NT2/D1 (cell line): ENCODE measurements around the gene MATN1.

Experiments
- DNase-seq: peaks from one replicate; pipeline ENCODE4 v3.0.0-alpha.2; 2011; ENCODE audit warnings: low read depth, low spot score
- H3K27me3 ChIP-seq: 2 replicates; pipeline ENCODE4 v1.6.0; 2011; ENCODE audit warnings: mild to moderate bottlenecking; ENCODE audit not compliant: insufficient read length, insufficient read depth
- H3K36me3 ChIP-seq: 2 replicates; pipeline ENCODE4 v1.6.1; 2011; ENCODE audit warnings: mild to moderate bottlenecking, low read length, mixed read lengths; ENCODE audit not compliant: insufficient read depth, insufficient read length
- H3K4me1 ChIP-seq: 2 replicates; pipeline ENCODE4 v1.5.1; 2011; ENCODE audit not compliant: insufficient read depth, insufficient read length
- H3K4me3 ChIP-seq: 2 replicates; pipeline ENCODE4 v1.5.1; 2011; ENCODE audit warnings: low read depth; ENCODE audit not compliant: insufficient read length
- H3K9ac ChIP-seq: 2 replicates; pipeline ENCODE4 v1.6.0; 2011; ENCODE audit warnings: low read depth; ENCODE audit not compliant: insufficient read length
- H3K9me3 ChIP-seq: 2 replicates; pipeline ENCODE4 v1.5.1; 2011; ENCODE audit warnings: mild to moderate bottlenecking, low read length; ENCODE audit not compliant: insufficient read depth
- SUZ12 ChIP-seq: IDR thresholded peaks from 2 replicates; pipeline ENCODE4 v1.6.1; 2011; ENCODE audit not compliant: insufficient read length, insufficient read depth; ENCODE audit errors: extremely low read depth
- YY1 ChIP-seq: IDR thresholded peaks from 2 replicates; pipeline ENCODE4 v1.6.1; 2011; ENCODE audit not compliant: insufficient read length, insufficient read depth
- ZNF274 ChIP-seq: IDR thresholded peaks from 2 replicates; pipeline ENCODE4 v1.6.1; 2011; ENCODE audit warnings: mild to moderate bottlenecking, low read depth, low read length

MATN1 gene

GRCh38 chr1:30756545-30757351 lies 33.4 kb upstream of the MATN1 start:
- TF ChIP-seq YY1, result no peak
- TF ChIP-seq SUZ12, result no peak
- no peak for TF ChIP-seq ZNF274
- Histone ChIP-seq H3K9ac (no peak overlapping the region), H3K9me3 (no peaks in the 10 kb centered on the region), H3K27me3 (peaks cover 3% of the 10 kb centered on the region), H3K4me1 (peaks cover 30% of the 10 kb centered on the region), H3K36me3 (no peaks in the 10 kb centered on the region), H3K4me3 (no peak overlapping the region)
- no peak for DNase-seq

- H3K4me3 ChIP-seq, result no peak overlapping the region
- no peaks in the 10 kb centered on the region for H3K9me3 ChIP-seq
- TF ChIP-seq ZNF274 (no peak), SUZ12 (no peak), YY1 (no peak)
- peaks cover 29% of the 10 kb centered on the region for H3K4me1 ChIP-seq
- H3K9ac ChIP-seq, result no peak overlapping the region
- H3K36me3 ChIP-seq, result no peaks in the 10 kb centered on the region
- DNase-seq, result no peak
- H3K27me3 ChIP-seq, result peaks cover 3% of the 10 kb centered on the region
Measured at GRCh38 chr1:30756206-30756544, 32.8 kb upstream of the MATN1 start.

- Histone ChIP-seq H3K9ac (no peak overlapping the region), H3K4me1 (peaks cover 30% of the 10 kb centered on the region), H3K4me3 (no peak overlapping the region), H3K36me3 (no peaks in the 10 kb centered on the region), H3K9me3 (no peaks in the 10 kb centered on the region), H3K27me3 (peaks cover under 1% of the 10 kb centered on the region)
- DNase-seq, result no peak
- TF ChIP-seq YY1, result no peak
- TF ChIP-seq SUZ12, result no peak
- TF ChIP-seq ZNF274, result no peak
Measured at GRCh38 chr1:30755746-30756145, 32.4 kb upstream of the MATN1 start.

GRCh38 chr1:30755334-30755733 lies 31.9 kb upstream of the MATN1 start:
- TF ChIP-seq ZNF274, result no peak
- no peaks in the 10 kb centered on the region for H3K27me3 ChIP-seq
- H3K36me3 ChIP-seq, result no peaks in the 10 kb centered on the region
- no peak overlapping the region for H3K9ac ChIP-seq
- no peak overlapping the region for H3K4me3 ChIP-seq
- DNase-seq, result no peak
- peaks cover 30% of the 10 kb centered on the region for H3K4me1 ChIP-seq
- H3K9me3 ChIP-seq, result no peaks in the 10 kb centered on the region

- DNase-seq, result no peak
- no peaks in the 10 kb centered on the region for H3K27me3 ChIP-seq
- no peaks in the 10 kb centered on the region for H3K36me3 ChIP-seq
- H3K9me3 ChIP-seq, result no peaks in the 10 kb centered on the region
- H3K4me1 ChIP-seq, result peaks cover 27% of the 10 kb centered on the region
- no peak overlapping the region for H3K4me3 ChIP-seq
- TF ChIP-seq SUZ12 (no peak), YY1 (no peak), ZNF274 (no peak)
- no peak overlapping the region for H3K9ac ChIP-seq
Measured at GRCh38 chr1:30754684-30755171, 31.3 kb upstream of the MATN1 start.

- Histone ChIP-seq H3K4me1 (peaks cover 18% of the 10 kb centered on the region), H3K9me3 (no peaks in the 10 kb centered on the region), H3K9ac (no peak overlapping the region), H3K27me3 (no peaks in the 10 kb centered on the region), H3K4me3 (no peak overlapping the region), H3K36me3 (no peaks in the 10 kb centered on the region)
- no peak for DNase-seq
- TF ChIP-seq YY1 (no peak), SUZ12 (no peak), ZNF274 (no peak)
Measured at GRCh38 chr1:30753660-30754123, 30.3 kb upstream of the MATN1 start.

GRCh38 chr1:30753118-30753517 lies 29.7 kb upstream of the MATN1 start:
- Histone ChIP-seq H3K4me3 (no peak overlapping the region), H3K27me3 (no peaks in the 10 kb centered on the region), H3K9me3 (no peaks in the 10 kb centered on the region), H3K36me3 (no peaks in the 10 kb centered on the region), H3K4me1 (peaks cover 18% of the 10 kb centered on the region), H3K9ac (no peak overlapping the region)
- no peak for DNase-seq
- TF ChIP-seq YY1 (no peak), ZNF274 (no peak), SUZ12 (no peak)
